ENCODE results near the gene TEAD4.

GRCh38 chr12:3069714-3070113, 110.5 kb downstream of the TEAD4 start:
- TF ChIP-seq POLR2AphosphoS5 (IDR thresholded peaks at IDR 0.05; ENCODE audit: low read depth) = no peak
- no peak for TF ChIP-seq CTCF (conservative IDR thresholded peaks at IDR 0.05; ENCODE audit: low read depth in 2 of 2)
- TF ChIP-seq CREB1 (CRISPR knock-in tag; IDR thresholded peaks at IDR 0.05; ENCODE audit: low read depth) = no peak
- TF ChIP-seq REST (IDR thresholded peaks at IDR 0.05; ENCODE audit: unreplicated experiment) = no peak
- TF ChIP-seq EZH2phosphoT487 (IDR thresholded peaks at IDR 0.05; ENCODE audit: unreplicated experiment) = no peak
